Tibial nerve (tissue), 4 donors: Measurements from ENCODE around the gene KRT13.

Source experiments
- CTCF ChIP-seq, 5 experiments: fragments of 200-600 bp in 3 of 5; fragments of 450-650 bp in 2 of 5; sonication (generic) in 3 of 5; IDR thresholded peaks; one replicate each; pipeline ENCODE4 v1.5.1; 2016 to 2019; ENCODE audit warnings: antibody characterized with exemption in 5 of 5, mild to moderate bottlenecking in 3 of 5, moderate library complexity in 2 of 5
- EP300 ChIP-seq, 2 donors: sonication (generic); formaldehyde crosslinking; IDR thresholded peaks; one replicate each; pipeline ENCODE4 v1.6.1; 2017; ENCODE audit warnings: antibody characterized with exemption in 2 of 2, mild to moderate bottlenecking in 1 of 2
- POLR2A ChIP-seq, 2 donors: fragments of 450-650 bp; IDR thresholded peaks; one replicate each; pipeline ENCODE4 v1.6.1; 2017; ENCODE audit warnings: antibody characterized with exemption in 2 of 2, mild to moderate bottlenecking in 2 of 2, moderate library complexity in 2 of 2

- TF ChIP-seq CTCF (IDR thresholded peaks at IDR 0.05) (no peak), POLR2A (IDR thresholded peaks at IDR 0.05) (no peak), EP300 (IDR thresholded peaks at IDR 0.05) (no peak)
Measured at GRCh38 chr17:41494524-41494923, 10.9 kb downstream of the KRT13 start.
